ENCODE data around the gene HOXB4. TPM values are rescaled to one million over a fixed set of nuclear protein-coding genes. Genes with fewer than 3 reads are reported as not detected.

HOXB4 gene
- total RNA-seq, 1 experiment from 2014 or later: 0.21 TPM

DNA sequence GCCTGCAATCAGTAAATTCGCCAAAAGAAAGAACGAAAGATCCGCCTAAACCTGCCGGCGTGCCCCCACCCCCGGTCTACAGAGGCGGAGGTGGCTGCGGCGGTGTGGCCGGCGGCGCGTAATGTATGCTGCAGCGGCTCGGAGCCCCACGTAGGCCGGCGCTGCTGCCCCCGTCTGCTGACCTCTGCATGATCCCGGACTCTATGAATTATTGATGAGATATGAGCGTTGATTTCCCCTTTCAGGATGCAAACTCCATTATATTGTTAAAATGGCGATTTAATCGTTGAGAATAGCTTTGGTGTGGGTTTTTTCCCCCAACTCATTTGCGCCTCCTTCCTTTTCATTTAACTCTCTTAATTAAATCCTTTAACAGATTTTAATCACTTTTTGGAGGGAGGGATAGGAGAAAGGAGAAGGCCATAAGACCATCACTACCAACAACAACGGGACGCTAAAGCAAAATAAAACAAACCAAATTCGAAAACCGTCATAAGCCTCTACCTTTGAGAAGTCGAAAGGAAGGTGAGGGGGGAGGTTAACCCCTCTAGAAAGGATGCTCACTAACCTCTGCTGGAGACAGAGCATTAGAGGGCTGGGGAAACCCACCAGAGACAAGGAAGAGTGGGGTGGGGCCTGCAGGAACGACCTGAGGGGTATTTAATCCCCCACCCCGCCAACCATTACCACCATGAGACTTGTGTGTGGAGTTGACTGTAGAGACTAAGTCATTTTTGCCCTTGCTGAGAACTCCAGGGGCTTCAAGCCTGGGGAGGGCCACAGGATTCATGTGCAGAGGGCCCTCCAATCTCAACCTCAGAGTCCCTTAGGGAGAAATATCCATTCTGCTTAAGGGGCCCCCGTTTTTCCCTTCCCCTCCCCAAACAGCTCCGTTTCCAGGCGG, 8.5 kb upstream of the HOXB4 start:
- POLR2A ChIA-PET: interaction anchor here (0.6 to 0.9 kb wide), 3 partner anchors 71 to 278 kb away, joined by 3 read pairs; no protein-coding TSS in a partner anchor
- TF ChIP-seq CTCF (IDR thresholded peaks at IDR 0.05; ENCODE audit: unreplicated experiment): no peak
- Mint-ChIP-seq H3K27me3 (ENCODE audit: insufficient read depth, unreplicated experiment) (peaks cover 28% of the 10 kb centered on the region), H3K4me3 (ENCODE audit: unreplicated experiment) (peak overlapping the region; percentile 89), H3K4me1 (ENCODE audit: insufficient read depth, unreplicated experiment) (peaks cover 14% of the 10 kb centered on the region), H3K9me3 (ENCODE audit: unreplicated experiment) (no peaks in the 10 kb centered on the region), H3K36me3 (ENCODE audit: insufficient read depth, unreplicated experiment) (no peaks in the 10 kb centered on the region), H3K27ac (ENCODE audit: low read depth, unreplicated experiment) (no peak overlapping the region)
- no TSS peak for BruUV-seq (replicated peaks)
- intact Hi-C loops (cut with micrococcal nuclease): no loop called here
- no peak for DNase-seq (ENCODE audit: unreplicated experiment)
- CTCF ChIA-PET: interaction anchor here (0.5 to 1.2 kb wide), 6 partner anchors 32 to 425 kb away, joined by 3 to 4 read pairs (median 3); no protein-coding TSS in a partner anchor

DNA sequence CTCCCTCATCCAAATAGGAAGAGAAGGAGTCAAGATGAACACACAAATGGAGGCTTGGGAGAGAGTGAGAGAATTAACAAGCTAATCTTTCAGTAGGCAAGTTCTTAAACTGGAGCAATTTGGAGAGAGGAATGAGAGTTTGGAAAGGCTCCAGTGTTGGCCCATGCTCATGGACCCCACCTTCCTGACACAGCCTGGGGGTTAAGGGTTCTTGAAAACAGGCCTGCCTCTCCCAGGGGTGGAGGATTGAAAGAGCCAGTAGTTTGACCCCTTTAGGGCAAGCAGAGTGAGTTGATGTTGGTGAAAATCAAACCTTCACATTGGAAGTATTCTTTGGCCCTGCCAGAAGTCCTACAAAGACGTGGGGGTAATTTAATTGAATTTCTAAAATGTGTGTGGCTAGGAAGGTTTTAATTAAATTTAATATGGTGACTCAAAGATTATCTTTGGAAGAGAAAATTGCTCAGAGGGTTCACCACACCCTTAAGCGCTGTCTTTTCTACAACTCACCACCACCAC, 6.1 kb upstream of the HOXB4 start:
- Mint-ChIP-seq H3K4me1 (ENCODE audit: insufficient read depth, unreplicated experiment) (peaks cover 14% of the 10 kb centered on the region), H3K4me3 (ENCODE audit: unreplicated experiment) (peak overlapping the region; percentile 89), H3K9me3 (ENCODE audit: unreplicated experiment) (no peaks in the 10 kb centered on the region), H3K27ac (ENCODE audit: low read depth, unreplicated experiment) (no peak overlapping the region), H3K27me3 (ENCODE audit: insufficient read depth, unreplicated experiment) (peaks cover 37% of the 10 kb centered on the region), H3K36me3 (ENCODE audit: insufficient read depth, unreplicated experiment) (no peaks in the 10 kb centered on the region)
- intact Hi-C loops (cut with micrococcal nuclease): no loop called here
- no TSS peak for BruUV-seq (replicated peaks)
- CTCF ChIA-PET: interaction anchor here (0.6 to 0.8 kb wide), 5 partner anchors 28 to 1089 kb away, joined by 3 to 5 read pairs (median 3); no protein-coding TSS in a partner anchor
- no peak for TF ChIP-seq CTCF (IDR thresholded peaks at IDR 0.05; ENCODE audit: unreplicated experiment)
- DNase-seq (ENCODE audit: unreplicated experiment): no peak
- POLR2A ChIA-PET: no interaction called here

DNA sequence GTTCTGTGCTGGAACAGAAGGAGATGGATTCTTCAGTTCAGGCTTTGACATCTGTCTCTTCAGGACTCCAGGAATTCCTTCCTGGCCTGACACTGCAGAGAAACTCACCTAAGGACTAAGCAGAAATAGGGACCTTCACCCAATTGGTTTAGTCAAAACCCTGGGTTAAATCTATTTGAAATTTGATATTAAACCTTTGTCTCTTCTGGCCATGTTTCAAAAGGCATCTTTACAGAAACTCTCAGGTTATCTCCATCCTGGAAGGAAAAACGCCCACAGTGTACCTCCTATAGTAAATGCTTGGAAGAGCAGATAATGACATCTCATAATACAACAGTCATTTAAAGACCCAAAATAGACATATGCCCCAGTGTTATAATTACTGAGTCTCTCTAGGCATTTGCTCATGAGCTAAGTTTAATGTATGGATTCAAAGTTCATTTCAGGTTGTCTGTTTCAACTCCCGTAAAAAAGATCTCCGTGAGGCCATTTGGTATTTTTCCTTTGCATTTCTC, 5.6 kb upstream of the HOXB4 start:
- BruUV-seq (replicated peaks): no TSS peak
- ChIA-PET POLR2A (no interaction called here), CTCF (interaction anchor here (0.6 to 1.0 kb wide), 7 partner anchors 27 to 1089 kb away, joined by 3 to 5 read pairs (median 3); no protein-coding TSS in a partner anchor)
- Mint-ChIP-seq H3K4me3 (ENCODE audit: unreplicated experiment) (peak overlapping the region; percentile 89), H3K27ac (ENCODE audit: low read depth, unreplicated experiment) (no peak overlapping the region), H3K36me3 (ENCODE audit: insufficient read depth, unreplicated experiment) (no peaks in the 10 kb centered on the region), H3K9me3 (ENCODE audit: unreplicated experiment) (no peaks in the 10 kb centered on the region), H3K4me1 (ENCODE audit: insufficient read depth, unreplicated experiment) (peaks cover 14% of the 10 kb centered on the region), H3K27me3 (ENCODE audit: insufficient read depth, unreplicated experiment) (peaks cover 37% of the 10 kb centered on the region)
- no peak for DNase-seq (ENCODE audit: unreplicated experiment)
- intact Hi-C loops (cut with micrococcal nuclease): no loop called here
- no peak for TF ChIP-seq CTCF (IDR thresholded peaks at IDR 0.05; ENCODE audit: unreplicated experiment)

- Mint-ChIP-seq H3K4me1 (ENCODE audit: insufficient read depth, unreplicated experiment) (peaks cover 14% of the 10 kb centered on the region), H3K27me3 (ENCODE audit: insufficient read depth, unreplicated experiment) (peaks cover 33% of the 10 kb centered on the region)
- CTCF ChIA-PET: interaction anchor here (0.5 to 1.4 kb wide), 9 partner anchors 15 to 424 kb away, joined by 3 to 6 read pairs (median 3); no protein-coding TSS in a partner anchor
Observed at GRCh38 chr17:48582750-48583069, 4.6 kb upstream of the HOXB4 start.

More at GRCh38 chr17:48582750-48583069, 4.6 kb upstream of the HOXB4 start:
- BruUV-seq (replicated peaks): no TSS peak
- no peaks in the 10 kb centered on the region for H3K36me3 Mint-ChIP-seq (ENCODE audit: insufficient read depth, unreplicated experiment)
- POLR2A ChIA-PET: no interaction called here
- TF ChIP-seq CTCF (IDR thresholded peaks at IDR 0.05; ENCODE audit: unreplicated experiment): no peak
- no peak overlapping the region for H3K4me3 Mint-ChIP-seq (ENCODE audit: unreplicated experiment)
- H3K27ac Mint-ChIP-seq (ENCODE audit: low read depth, unreplicated experiment): no peak overlapping the region
- intact Hi-C loops (cut with micrococcal nuclease): no loop called here
- DNase-seq (ENCODE audit: unreplicated experiment): no peak
- no peaks in the 10 kb centered on the region for H3K9me3 Mint-ChIP-seq (ENCODE audit: unreplicated experiment)
